GF-D8 (cell line): ENCODE data around the gene ARHGEF19.

ENCODE experiments used
- DNase-seq: peaks from one replicate; lab custom pipeline; 2025; lab: John Stamatoyannopoulos, UW

Gene ARHGEF19

GRCh38 chr1:16149146-16149545, 63.3 kb downstream of the ARHGEF19 start:
- no peak for DNase-seq

DNA sequence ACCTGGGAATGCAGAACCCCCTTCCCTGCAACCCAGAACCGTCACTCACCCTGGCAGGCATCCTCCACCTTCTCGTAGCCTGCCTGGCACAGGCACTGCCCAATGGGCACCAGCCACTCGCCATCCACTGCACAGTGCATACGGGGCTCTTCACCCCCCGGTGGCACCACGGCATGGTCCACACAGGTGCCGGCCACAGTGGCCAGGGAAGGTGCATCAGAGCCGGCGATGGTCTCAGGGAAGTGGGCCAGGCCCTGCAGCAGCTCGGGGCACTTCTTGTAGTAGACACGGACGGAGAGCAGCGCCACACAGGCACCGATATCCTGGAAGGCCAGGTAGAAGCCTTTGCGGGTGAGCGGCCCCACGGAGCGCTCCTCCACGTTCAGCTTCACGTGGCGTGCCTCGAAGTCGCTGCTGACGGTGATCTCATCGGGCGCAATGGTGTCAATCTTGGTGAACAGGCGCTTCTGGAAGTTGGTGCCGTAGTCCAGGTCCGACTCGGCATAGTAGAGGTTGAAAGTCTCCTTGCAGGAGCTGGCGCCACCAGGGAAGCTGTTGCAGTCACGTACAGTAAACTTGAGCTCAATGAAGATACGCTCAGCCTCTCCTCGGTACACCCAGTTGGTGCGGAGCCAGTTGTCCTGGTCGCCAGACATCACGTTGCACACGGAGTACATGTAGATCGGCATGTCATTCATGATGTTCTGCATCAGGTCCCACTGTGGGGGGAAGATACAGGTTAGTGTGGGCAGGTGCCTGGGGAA, 63.9 kb downstream of the ARHGEF19 start:
- no peak for DNase-seq
